ENCODE measurements around the gene RNF152. TPM values are rescaled to one million over a fixed set of nuclear protein-coding genes. Genes with fewer than 3 reads are reported as not detected.

RNF152 gene
- total RNA-seq, 3 donors from 2014 or later, result 61.0 to 99.8 (median 98.0) TPM

DNA sequence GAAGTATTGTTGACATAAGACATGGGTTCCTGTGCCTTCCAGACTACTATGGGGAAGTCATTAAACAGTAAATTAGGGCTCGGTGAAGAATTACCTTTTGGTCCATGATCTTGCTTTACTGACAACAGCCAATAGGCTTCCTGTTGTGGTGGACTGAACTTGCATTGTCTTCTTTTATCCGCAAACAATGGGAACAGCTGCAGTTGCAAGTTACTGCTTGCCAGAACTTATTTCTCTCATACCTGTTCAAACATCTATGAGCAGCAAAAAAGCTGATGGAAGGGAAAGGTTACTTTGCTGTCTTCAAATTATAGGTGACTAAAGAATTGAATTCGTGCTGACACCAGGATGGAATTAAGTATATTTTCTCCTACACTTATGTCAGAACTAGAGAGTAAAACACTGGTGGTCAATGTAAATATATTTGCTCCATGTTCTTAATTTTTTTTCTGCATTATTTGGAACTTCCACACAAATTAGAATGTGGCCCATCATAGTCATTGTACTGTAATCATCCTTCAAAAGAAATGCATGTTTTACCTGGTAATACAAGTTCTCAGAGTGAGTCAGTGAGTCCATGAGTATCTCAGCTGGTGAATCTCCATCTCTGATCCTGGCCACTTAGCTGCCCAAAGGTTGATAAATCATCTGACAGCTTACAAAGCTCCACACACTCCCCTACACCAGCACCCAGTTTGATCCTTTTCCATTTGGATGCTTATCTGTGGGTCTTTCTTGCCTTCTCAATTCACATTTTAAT lies 37.3 kb upstream of the RNF152 start:
- Histone ChIP-seq H3K36me3 (ENCODE audit: low read depth) (no peaks in the 10 kb centered on the region), H3K9me3 (no peaks in the 10 kb centered on the region), H3K4me1 (ENCODE audit: low read depth) (no peaks in the 10 kb centered on the region), H3K4me3 (no peak overlapping the region)
- TF ChIP-seq, protein P1, sequence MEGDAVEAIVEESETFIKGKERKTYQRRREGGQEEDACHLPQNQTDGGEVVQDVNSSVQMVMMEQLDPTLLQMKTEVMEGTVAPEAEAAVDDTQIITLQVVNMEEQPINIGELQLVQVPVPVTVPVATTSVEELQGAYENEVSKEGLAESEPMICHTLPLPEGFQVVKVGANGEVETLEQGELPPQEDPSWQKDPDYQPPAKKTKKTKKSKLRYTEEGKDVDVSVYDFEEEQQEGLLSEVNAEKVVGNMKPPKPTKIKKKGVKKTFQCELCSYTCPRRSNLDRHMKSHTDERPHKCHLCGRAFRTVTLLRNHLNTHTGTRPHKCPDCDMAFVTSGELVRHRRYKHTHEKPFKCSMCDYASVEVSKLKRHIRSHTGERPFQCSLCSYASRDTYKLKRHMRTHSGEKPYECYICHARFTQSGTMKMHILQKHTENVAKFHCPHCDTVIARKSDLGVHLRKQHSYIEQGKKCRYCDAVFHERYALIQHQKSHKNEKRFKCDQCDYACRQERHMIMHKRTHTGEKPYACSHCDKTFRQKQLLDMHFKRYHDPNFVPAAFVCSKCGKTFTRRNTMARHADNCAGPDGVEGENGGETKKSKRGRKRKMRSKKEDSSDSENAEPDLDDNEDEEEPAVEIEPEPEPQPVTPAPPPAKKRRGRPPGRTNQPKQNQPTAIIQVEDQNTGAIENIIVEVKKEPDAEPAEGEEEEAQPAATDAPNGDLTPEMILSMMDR (IDR thresholded peaks at IDR 0.05), result no peak
- intact Hi-C loops (cut with DNase I, micrococcal nuclease), result no loop called here
- peak; percentile 43 for ATAC-seq
- DNase-seq, result no peak

DNA sequence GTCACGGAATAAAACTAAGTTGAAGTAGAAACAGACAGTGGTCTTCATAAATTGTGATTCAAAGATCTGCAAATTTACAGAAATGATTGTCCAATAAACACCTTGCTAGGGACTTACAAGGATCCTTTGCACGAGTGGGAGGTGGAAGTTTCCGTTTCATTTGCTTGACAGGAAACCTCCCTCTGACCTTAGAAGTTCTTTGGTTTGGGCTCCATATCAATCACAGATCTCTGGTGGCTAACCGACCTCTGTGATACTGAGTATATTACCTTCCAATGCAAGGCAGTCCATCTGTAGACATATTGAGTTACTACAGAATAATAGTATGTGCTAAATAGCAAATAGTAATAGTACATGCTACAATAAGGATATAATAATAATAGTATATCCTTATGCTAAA lies 33.7 kb upstream of the RNF152 start:
- no peak for DNase-seq
- TF ChIP-seq, protein P1 (IDR thresholded peaks at IDR 0.05), result no peak

GRCh38 chr18:61924550-61924949 lies 31.7 kb upstream of the RNF152 start:
- intact Hi-C loops (cut with DNase I, micrococcal nuclease), result no loop called here
- Histone ChIP-seq H3K36me3 (ENCODE audit: low read depth) (no peaks in the 10 kb centered on the region), H3K4me1 (ENCODE audit: low read depth) (no peaks in the 10 kb centered on the region), H3K9me3 (no peaks in the 10 kb centered on the region), H3K4me3 (no peak overlapping the region)
- DNase-seq (no peak), ATAC-seq (no peak)
- TF ChIP-seq, protein P1 (IDR thresholded peaks at IDR 0.05), result no peak

More for the DNA sequence above, 33.7 kb upstream of the RNF152 start:
- Histone ChIP-seq H3K9me3 (no peaks in the 10 kb centered on the region), H3K4me1 (ENCODE audit: low read depth) (no peaks in the 10 kb centered on the region), H3K4me3 (no peak overlapping the region), H3K36me3 (ENCODE audit: low read depth) (no peaks in the 10 kb centered on the region)
- intact Hi-C loops (cut with DNase I, micrococcal nuclease), result no loop called here
- no peak for ATAC-seq

DNA sequence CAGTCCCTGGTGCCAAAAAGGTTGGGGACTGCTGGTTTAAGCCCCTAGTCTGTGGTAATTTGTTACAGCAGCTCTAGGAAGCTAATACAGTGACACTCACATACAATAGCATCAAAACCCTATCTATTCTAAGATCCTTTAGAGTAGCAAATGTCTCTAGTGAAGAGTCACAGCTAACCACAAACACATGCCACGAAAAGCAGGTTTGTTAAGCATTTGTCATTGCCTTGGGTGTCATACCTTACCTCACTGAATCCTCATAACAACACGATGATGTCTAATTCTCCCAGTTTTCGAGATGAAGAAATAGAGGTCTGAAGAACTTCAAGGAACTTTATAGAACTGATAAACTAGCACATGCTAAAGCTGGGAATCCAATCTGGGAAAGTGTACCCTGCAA lies 29.6 kb upstream of the RNF152 start:
- Histone ChIP-seq H3K9me3 (no peaks in the 10 kb centered on the region), H3K4me3 (no peak overlapping the region), H3K4me1 (ENCODE audit: low read depth) (no peaks in the 10 kb centered on the region), H3K36me3 (ENCODE audit: low read depth) (no peaks in the 10 kb centered on the region)
- no peak for DNase-seq
- intact Hi-C loops (cut with DNase I, micrococcal nuclease), result no loop called here
- TF ChIP-seq, protein P1 (IDR thresholded peaks at IDR 0.05), result no peak
- ATAC-seq, result no peak

GRCh38 chr18:61921621-61922235 lies 28.9 kb upstream of the RNF152 start:
- Histone ChIP-seq H3K36me3 (ENCODE audit: low read depth) (no peaks in the 10 kb centered on the region), H3K4me3 (no peak overlapping the region), H3K4me1 (ENCODE audit: low read depth) (no peaks in the 10 kb centered on the region), H3K9me3 (no peaks in the 10 kb centered on the region)
- intact Hi-C loops (cut with DNase I, micrococcal nuclease), result no loop called here
- ATAC-seq (no peak), DNase-seq (no peak)
- TF ChIP-seq, protein P1 (IDR thresholded peaks at IDR 0.05), result no peak
